ENCODE measurements around the gene BCR.
A peak's percentile ranks its signal among the peaks of the same experiment; 100 is the strongest.

The BCR gene

DNA sequence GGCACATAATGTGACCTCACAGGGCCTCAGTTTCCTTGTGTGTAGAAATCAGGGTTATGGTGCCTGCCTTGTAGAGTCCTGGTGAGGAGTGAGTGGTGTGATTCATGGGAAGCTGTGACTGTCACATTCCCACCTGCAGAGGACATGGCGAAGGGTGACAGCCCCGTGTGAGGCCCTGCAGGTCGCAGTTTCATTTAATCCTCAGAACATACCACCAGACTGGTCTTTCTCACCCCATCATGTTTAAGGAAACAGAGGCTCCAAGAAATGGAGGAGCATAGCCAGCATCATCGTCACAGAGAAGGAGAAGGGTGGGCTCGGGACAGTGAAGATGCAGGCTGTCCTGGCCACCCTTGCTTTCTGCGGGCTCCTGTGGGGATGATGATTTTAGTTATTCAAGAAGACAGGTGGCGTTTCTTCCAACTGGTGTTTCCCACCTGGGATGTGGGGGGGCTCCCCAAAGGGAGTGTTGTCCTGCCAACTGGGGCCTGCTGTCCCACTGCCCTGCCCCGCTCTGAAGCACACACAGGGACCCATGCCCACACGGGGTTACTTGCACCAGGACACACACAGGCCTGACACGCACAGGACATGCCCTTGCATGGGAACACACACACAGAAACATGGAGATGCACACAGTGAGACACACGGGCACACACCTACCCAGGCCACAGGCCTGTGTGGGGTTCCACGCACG lies 100.2 kb downstream of the BCR start:
- DNase-seq, result no peak

DNA sequence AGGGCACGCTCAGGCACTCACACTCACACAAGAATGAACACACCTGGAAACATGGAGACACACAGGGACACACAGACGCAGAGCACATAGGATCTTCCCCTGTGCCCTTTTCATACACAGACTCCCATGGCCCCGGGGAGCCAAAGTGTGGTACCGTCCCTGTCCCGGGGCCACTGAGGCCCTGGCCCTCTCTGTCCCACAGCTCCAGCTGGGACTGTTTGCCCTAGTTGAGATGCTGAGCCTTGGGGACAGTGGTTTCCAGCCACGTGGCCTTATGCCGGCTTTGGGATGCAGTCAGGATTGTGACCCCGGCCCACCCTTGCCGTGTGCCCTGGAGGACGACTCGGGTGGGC lies 100.7 kb downstream of the BCR start:
- no peak for DNase-seq

DNA sequence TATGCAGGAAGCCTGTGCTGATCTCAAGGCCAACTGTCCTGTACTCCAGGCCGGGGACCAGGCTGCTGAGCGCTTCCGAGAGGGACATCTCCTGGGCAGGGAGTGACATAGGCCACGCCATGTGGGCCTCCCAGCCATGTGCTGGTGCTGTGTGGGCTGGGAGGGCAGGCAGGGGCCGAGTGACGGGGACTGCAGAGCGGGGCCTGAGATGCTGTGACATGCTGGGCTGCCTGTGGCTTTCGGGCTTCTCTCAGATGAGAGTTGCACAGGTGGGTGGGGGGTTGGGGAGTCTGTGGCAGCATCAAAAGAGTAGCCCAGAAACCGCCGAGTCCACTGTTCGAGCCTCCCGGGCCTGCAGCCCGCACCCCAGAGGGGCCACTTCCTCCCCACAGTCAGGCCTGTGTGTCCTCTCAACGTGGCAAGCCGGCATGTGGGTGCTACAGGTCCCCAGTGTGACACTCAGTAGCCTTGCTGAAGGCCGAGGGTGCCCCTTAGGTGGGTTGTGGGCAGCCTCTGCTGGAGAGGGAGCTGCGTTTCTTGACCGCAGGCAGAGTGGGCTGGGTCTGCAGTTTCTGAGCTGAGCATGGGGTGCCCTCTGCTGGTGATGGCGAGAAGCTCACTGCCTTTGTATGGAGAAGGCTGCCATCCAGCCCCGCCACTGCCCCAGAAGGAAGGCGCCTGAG lies 101.2 kb downstream of the BCR start:
- DNase-seq, result peak; percentile 88

DNA sequence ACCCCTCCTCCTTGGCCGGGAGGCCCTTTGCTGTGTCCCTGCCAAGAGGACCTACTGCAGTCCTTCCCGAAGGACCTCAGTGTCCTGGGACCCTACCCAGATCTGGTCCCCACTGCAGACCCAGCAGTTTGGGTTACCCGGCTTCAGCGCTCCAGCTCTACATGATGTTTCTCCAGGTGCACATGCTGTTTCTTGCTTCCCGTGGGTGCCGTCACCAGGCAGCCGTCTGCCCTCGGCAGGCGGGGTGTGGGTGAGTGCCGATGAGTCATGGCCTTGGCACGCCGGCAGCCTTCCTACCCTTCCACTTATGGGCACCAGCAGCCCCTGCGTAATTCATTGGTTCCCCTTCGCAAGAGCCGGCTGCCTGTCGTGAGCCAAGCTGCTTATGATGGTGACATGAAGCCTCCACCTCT lies 101.8 kb downstream of the BCR start:
- DNase-seq, result no peak

DNA sequence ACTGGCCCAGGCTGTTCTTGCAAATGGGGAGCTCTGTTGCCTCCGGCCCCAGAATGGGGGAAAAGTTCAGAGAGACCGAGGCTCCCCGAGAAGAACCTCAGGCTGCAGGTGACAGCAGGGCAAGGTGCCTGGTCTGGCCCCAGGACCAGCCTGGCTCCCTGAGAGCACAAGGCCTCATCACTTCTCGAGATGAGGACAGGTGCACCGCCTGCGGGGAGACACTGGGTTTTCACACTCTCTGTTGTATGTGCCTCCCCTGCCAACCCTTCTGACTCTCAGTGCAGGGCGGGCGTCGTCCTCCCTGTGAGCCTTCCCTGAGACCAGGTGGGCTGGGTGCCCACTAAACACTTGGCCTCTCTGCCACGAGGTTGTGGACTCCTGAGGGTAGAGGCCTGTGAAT lies 102.2 kb downstream of the BCR start:
- no peak for DNase-seq

DNA sequence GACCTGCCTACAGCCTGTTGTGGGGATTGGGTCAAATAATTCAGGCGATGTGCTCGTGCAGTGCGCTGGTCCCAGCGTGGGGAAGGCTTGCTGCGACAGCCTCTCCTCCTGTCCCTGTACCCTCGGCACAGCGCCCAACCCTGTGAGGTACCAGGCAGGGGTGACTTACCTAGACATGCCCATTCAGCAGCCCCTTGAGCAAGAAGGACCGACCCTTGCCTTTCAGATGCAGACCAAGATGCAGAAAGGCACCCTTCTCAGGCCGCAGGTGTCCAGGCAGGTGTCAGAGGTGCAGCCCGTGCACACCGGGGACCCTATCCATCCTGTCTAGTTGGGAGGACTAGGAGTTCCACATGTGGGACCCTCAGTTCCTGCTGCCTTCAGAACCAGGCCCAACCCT lies 102.7 kb downstream of the BCR start:
- no peak for DNase-seq

DNA sequence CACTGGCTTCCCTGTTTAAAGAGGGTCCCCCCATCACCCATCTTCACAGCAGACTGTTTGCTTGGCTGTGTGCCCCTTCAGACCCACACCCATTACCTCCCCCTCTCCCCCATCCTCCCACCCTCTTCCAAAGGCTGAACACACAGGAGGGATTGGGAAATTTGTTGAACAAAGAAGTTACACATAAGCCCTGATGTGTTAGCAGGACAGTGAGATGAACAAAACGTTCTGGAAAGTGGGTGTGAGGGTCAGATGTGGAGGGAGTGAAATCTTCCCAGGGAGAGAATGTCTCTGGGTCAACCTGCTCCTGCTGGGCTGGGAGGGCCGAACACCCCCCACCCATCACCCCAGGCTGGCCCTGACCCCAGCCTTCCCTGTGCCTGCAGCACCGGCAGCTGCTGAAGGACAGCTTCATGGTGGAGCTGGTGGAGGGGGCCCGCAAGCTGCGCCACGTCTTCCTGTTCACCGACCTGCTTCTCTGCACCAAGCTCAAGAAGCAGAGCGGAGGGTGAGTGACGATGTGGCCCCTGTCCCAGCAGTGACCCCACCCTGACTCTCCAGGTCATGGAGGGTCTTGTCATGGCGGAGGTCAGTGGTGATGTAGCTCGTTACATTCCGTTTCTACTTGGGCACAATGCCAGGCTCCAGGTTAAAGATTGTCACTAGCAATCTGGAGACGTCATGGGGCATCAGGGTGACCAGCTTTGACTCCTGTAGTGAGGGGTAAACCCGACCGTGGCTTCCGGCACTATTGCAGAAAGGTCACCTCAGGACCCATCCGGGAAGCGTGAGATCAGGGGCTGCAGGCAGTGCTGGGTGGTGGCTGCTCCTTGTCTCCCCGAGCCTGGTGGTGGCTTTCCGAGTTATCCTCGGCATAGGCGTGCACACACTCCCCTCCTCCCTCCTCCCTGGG lies 103.5 kb downstream of the BCR start:
- no peak for DNase-seq

DNA sequence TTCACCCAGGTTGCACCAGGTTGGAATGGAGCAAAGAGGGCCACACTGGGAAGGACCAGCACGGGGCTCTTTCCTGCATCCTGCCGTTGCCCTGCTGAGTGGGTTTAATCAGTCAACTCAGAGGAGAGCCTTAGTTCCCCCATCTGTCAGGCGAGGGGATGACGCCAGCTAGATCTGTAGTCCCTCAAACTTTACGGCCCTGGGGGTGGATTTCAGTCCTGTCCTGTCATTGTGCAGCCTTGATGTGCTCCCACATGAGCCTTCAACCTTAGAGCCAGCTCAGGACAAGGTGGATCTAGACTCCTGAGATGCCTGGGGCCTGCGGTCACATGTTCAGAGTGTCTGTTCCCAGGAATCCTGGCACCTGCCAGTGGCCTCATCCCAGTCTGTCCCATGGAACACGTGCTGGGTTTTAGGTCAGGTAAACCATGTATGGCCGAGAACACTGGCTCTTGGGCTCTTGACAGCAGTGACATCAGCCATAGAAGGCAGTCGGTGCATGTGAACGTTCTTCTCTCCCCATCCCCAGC lies 104.3 kb downstream of the BCR start:
- no peak for DNase-seq

DNA sequence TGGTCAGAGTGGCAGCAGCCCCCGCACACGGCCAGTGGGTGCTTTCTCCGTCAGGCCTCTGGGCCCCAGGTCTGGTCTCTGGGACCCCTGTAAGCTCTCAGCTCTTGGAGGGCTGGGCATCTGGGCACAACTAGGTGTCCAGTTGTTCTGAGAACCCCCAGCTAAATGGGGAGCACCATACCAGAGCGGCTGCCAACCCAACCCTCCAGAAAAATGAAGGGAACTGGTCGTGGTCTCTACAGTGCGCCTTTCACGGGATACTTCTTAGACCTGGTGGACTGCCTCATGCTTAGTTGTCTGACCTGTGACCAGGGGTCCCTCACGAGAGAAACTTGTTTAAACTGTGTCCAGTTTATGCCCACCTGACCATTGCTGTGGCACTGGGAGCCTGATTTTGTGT lies 104.9 kb downstream of the BCR start:
- DNase-seq, result no peak

DNA sequence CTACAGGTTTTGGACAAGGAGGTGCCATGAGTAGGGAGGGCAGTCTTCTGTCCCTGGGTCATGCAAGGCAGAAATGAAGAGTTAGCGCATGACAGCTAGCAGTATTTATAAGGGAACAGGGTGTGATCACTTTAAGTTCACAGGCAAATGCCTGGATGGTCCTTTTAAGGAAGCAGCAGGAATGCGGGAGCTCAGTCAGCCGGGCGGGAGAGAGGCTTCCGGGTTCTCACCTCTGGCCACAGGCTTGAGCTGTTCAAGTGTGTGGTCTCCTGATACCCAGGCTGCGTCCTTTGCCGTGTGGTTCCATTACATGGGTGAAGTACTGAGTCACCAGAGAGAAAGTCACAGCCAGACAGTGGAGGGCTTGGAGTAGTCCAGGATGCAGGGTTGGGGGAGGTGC lies 105.4 kb downstream of the BCR start:
- DNase-seq, result no peak

DNA sequence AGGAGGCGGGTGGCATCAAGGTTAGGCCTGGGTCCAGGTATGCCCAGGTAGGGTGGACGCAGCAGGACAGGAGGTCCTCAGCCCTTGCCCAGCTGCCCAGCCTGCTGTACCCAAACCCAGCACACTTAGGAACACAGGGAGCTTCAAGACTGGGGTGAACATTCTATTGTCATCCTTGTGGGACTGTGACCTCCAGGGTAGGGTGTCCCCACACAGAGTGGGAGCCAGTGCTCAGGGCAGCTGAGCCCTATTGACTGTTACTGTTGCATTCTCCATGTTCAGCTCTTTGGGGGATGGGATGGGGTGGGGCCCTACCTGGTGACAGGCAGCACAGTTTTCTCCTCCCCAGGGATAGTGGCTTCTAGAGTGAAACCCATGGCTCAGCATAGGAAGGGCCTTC lies 106.0 kb downstream of the BCR start:
- DNase-seq, result no peak

DNA sequence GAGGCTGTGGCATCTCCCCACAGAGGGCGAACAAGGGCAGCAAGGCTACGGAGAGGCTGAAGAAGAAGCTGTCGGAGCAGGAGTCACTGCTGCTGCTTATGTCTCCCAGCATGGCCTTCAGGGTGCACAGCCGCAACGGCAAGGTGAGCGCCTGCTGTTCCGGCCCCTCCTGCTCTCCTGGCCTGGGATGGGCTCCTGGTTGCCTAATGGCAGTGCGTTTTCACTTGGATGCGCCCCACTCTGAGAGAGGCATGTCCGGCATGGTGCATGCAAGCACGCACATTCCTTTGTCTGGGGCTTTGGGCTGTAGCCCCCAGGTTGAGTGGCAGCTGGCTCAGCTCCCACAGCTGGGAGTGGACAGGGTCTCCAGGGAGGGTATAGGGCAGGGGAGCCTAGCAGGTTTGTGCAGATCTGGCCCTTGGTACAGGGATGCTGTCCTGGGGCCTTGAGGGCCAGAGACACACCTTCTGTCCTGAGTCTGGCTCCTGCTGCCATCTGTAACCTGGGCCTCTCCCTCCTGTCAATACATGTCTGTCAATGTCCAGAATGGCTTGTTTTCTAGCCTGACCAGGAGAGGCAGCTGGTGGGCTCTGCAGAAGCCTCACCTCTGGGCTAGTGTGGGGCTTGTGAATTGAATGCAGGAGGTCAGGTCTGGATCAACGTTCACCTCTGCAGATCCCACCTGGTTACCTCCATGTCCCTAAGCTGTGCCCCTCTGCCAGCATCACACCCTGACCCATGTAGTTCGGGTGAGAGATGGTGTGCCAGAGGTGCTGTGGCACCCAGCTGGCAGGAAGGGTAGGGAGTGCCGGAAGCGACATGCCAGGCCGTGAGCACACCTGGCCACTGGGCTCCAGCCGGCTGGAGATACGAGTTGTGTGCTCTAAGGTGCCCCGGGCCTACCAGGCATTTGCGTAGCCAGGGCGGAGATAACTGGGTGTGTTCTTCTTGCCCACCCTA lies 107.1 kb downstream of the BCR start:
- DNase-seq, result no peak

DNA sequence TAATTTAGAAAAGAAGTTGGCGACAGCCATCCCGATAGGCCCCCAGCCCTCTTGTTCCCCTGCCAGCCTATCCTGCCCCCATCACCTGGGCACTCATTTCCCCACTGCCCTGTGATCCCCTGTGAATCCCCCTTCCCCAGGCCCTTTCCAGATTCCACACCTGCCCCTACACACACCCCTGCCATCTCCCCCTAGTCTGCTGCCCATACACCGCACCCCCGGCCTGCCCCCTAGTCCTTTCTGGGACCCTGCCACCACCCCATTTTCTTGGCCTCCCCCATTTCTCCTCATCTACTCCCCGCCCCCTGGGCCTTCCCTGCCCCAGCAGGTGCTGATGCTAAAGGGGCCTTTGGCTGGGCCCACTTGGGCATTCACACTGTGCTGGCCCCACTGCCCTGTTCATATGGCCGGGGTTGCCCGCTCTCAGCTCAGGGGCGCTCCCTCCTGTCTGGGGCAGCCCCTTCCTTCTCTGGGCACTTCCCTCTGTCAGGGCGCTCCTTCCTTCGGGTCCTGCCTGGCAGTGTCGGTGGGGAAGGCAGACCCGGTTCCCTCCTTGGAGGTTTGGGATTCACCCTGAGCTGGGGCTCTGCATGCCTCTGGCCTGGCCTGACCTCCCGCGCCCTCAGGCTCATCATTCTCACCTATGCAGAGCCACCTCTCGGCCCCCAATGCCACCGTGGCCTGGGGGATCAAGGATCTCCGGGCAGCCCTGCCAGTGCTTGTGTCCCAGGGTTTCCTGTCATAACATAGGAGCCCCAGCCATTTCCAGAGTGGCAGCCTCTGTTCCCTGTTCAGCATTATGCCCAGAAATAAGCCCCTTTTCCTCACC lies 108.2 kb downstream of the BCR start:
- DNase-seq, result no peak

DNA sequence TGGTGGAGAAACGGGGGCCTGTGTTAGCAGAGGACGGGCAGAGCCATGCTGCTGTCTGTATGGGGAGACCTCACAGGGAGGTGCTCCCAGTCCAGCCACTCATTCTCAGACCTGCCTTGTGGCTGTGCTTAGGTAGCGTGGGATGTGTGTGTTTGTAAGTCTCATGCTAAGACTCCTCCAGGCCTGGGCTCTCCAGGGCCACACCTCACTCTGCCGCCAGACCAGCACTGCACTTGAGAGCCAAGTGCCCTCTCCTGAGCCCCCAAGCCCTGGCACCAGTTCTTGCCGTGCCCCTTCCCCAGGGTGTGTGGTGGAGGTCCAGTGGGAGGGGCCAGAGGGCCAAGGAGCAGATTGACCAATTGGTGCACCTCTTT lies 108.8 kb downstream of the BCR start:
- no peak for DNase-seq

DNA sequence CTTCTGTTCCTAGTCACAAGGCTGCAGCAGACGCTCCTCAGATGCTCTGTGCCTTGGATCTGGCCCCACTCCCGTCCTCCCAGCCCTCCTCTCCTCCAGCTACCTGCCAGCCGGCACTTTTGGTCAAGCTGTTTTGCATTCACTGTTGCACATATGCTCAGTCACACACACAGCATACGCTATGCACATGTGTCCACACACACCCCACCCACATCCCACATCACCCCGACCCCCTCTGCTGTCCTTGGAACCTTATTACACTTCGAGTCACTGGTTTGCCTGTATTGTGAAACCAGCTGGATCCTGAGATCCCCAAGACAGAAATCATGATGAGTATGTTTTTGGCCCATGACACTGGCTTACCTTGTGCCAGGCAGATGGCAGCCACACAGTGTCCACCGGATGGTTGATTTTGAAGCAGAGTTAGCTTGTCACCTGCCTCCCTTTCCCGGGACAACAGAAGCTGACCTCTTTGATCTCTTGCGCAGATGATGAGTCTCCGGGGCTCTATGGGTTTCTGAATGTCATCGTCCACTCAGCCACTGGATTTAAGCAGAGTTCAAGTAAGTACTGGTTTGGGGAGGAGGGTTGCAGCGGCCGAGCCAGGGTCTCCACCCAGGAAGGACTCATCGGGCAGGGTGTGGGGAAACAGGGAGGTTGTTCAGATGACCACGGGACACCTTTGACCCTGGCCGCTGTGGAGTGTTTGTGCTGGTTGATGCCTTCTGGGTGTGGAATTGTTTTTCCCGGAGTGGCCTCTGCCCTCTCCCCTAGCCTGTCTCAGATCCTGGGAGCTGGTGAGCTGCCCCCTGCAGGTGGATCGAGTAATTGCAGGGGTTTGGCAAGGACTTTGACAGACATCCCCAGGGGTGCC lies 109.8 kb downstream of the BCR start:
- DNase-seq, result peak; percentile 73

DNA sequence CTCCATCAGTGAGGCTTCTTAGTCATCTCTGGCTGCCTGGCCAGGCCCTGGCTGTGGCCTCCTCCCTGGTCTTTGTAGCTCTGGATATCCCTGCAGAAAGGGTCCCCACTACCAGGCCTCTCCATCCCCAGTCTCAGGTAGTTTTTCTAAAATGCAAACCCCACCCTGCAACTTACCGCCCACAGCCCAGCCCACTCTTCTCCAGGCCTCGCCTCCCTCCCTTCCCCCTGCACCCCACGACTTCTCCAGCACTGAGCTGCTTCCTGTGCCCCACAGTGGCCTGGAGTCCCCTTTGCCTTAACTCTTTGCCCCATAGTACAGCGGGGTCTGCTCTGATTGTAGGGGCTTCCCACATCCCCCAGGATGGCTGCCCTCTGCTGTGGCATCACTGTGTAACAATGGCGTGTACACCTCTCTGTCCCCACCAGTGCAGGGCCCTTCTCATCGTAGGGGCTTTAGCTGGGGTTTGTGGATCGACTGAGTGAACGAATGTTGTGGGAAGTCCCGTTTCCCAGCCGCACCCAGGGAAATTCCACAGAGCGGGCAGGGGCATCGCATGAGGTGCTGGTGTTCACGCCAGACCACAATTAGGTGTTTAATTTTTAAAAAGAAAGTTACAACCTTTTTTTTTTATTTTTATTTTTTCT lies 111.6 kb downstream of the BCR start:
- no peak for DNase-seq

DNA sequence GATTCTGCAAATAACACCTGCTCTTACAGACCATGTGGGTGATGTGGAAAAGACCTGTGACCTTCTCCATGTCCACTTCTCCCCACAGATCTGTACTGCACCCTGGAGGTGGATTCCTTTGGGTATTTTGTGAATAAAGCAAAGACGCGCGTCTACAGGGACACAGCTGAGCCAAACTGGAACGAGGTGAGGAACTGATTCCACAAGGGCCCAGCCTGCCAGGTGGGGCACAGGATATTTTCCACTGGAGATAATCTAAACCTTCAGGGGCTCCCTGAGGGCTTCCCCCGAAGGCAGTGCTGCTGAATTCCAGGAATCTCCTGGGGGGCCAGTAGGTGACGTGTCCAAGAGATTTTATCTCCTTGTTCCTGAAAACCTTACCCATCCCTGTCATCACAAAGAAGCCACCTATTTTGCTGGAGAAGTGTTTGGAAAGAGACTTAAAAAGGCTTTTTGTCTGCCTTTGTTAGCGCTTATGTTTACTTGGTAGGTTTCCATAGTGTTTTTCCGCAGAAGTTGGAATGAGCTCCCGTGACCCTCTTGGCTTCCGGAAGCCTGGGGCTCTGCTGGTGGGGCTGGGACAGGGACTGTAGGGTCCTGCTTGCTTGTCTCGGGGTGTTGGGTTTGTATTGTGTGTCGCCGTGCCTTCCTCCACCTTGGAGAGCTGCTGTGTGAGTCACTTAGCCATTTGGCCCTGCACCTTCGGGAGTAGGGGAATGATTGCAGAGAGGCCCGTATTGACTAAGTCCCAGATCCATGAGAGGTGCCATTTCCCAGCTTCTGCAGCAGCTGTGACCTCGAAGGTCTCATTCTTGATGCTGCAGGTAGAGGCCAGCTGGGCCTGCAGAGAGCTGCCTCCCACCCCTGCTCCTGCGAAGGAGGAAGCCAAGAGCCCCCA lies 112.4 kb downstream of the BCR start:
- no peak for DNase-seq

DNA sequence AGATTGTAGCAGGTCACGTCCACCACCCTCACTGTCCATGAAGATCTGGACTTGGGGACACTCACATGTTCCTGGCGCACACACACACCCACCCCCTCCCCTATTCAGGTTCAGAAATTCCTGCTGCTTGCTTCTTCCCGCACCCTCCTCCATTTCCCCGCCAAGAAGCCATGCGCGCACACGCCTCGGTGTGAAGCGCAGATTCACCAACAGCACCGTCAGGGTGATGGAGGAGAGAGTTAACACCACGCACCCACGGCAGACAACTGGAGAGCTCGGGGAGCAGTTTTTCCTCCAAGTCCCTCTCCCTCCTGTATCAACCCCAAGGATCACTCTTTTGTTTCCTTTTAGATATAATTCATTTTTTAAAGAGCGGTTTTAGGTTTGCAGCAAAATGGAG lies 113.4 kb downstream of the BCR start:
- no peak for DNase-seq

DNA sequence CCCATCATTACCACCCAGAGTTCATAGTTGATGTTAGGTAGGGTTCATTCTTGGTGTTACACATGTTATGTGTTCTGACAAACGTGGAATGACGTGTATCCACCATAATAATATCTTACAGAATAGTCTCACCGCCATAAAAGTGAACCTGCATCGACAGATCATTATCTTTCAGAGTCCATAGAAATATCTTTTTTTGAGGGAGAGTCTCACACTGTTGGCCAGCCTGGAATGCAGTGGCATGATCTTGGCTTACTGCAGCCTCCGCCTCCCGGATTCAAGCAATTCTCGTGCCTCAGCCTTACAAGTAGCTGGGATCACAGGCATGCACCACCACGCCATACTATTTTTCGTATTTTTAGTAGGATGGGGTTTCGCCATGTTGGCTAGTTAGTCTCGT lies 113.9 kb downstream of the BCR start:
- no peak for DNase-seq
